Lower lobe of right lung (tissue), 2 donors: ENCODE measurements around the gene THSD7A. TPM values are rescaled to one million over a fixed set of nuclear protein-coding genes. Genes with fewer than 3 reads are reported as not detected.

ENCODE experiments used
- ATAC-seq, 2 donors: fragments of 200-7000 bp; cut with Tn5 transposase; one replicate each; pipeline ENCODE4 v1.9.1; 2020 to 2022; ENCODE audit warnings: mild to moderate bottlenecking in 2 of 2, moderate library complexity in 2 of 2
- DNase-seq: peaks from one replicate; pipeline ENCODE4 v3.0.0-alpha.2; 2020
- H3K27ac ChIP-seq: fragments of 200-600 bp; one replicate; pipeline ENCODE4 v1.8.0; 2022
- H3K27me3 ChIP-seq: fragments of 200-600 bp; one replicate; pipeline ENCODE4 v1.8.0; 2022; ENCODE audit warnings: low read depth
- H3K36me3 ChIP-seq: fragments of 200-600 bp; one replicate; pipeline ENCODE4 v1.8.0; 2022; ENCODE audit warnings: mild to moderate bottlenecking
- H3K4me1 ChIP-seq: fragments of 200-600 bp; one replicate; pipeline ENCODE4 v1.8.0; 2022
- H3K4me3 ChIP-seq: fragments of 200-600 bp; one replicate; pipeline ENCODE4 v1.8.0; 2022; ENCODE audit warnings: mild to moderate bottlenecking
- H3K9me3 ChIP-seq: fragments of 200-600 bp; one replicate; pipeline ENCODE4 v1.8.0; 2022
- CTCF ChIP-seq: fragments of 200-600 bp; IDR thresholded peaks from one replicate; pipeline ENCODE4 v1.8.0; 2022; ENCODE audit warnings: antibody characterized with exemption, mild to moderate bottlenecking
- intact Hi-C: fragments of 100-400 bp; cut with DNase I; formaldehyde crosslinking; loops from one replicate; pipeline ENCODE4 v1.11.0; 2022
- total RNA-seq: library from RNA; stranded (reverse); fragmentation: NEBNext Ultra II Directional; extraction: Animal tissue kit (Norgen Biotek cat#: 25700); gene quantifications from one replicate; pipeline ENCODE4 v1.2.1, GENCODE V29; 2021
- donor health status: DM: no; HTN: yes; CAD: no; lungs with severe emphysema.

The THSD7A gene
- total RNA-seq, 1 donor from 2014 or later = 7.2 TPM

- intact Hi-C loops = no loop called here
- Histone ChIP-seq H3K27ac (no peak overlapping the region), H3K9me3 (peaks cover 10% of the 10 kb centered on the region), H3K36me3 (no peaks in the 10 kb centered on the region), H3K4me3 (no peak overlapping the region), H3K4me1 (no peaks in the 10 kb centered on the region), H3K27me3 (no peaks in the 10 kb centered on the region)
- DNase-seq = no peak
- no peak for TF ChIP-seq CTCF
- no peak for ATAC-seq
These were observed 415.1 kb downstream of the THSD7A start for GRCh38 chr7:11416641-11417458.

GRCh38 chr7:11415101-11415500 lies 416.9 kb downstream of the THSD7A start:
- ATAC-seq (no peak), DNase-seq (no peak)
- Histone ChIP-seq H3K27me3 (no peaks in the 10 kb centered on the region), H3K27ac (no peak overlapping the region), H3K4me3 (no peak overlapping the region), H3K36me3 (no peaks in the 10 kb centered on the region), H3K9me3 (peaks cover 3% of the 10 kb centered on the region), H3K4me1 (no peaks in the 10 kb centered on the region)
- intact Hi-C loops = no loop called here
- TF ChIP-seq CTCF = no peak

- Histone ChIP-seq H3K9me3 (no peaks in the 10 kb centered on the region), H3K4me1 (no peaks in the 10 kb centered on the region), H3K27ac (no peak overlapping the region), H3K4me3 (no peak overlapping the region), H3K27me3 (no peaks in the 10 kb centered on the region), H3K36me3 (no peaks in the 10 kb centered on the region)
- no peak for TF ChIP-seq CTCF
- ATAC-seq (no peak), DNase-seq (no peak)
- intact Hi-C loops = no loop called here
These were observed 418.1 kb downstream of the THSD7A start for GRCh38 chr7:11413901-11414300.

GRCh38 chr7:11412036-11412435 lies 420.0 kb downstream of the THSD7A start:
- DNase-seq (no peak), ATAC-seq (no peak)
- no peaks in the 10 kb centered on the region for H3K36me3 ChIP-seq
- H3K27ac ChIP-seq = no peak overlapping the region
- H3K27me3 ChIP-seq = no peaks in the 10 kb centered on the region
- no peak for TF ChIP-seq CTCF
- H3K4me1 ChIP-seq = no peaks in the 10 kb centered on the region
- H3K9me3 ChIP-seq = no peaks in the 10 kb centered on the region
- H3K4me3 ChIP-seq = no peak overlapping the region
- intact Hi-C loops = no loop called here

GRCh38 chr7:11410656-11411644 lies 421.0 kb downstream of the THSD7A start:
- Histone ChIP-seq H3K4me3 (no peak overlapping the region), H3K4me1 (no peaks in the 10 kb centered on the region), H3K9me3 (no peaks in the 10 kb centered on the region), H3K36me3 (no peaks in the 10 kb centered on the region), H3K27ac (no peak overlapping the region), H3K27me3 (no peaks in the 10 kb centered on the region)
- no peak for ATAC-seq
- TF ChIP-seq CTCF = no peak
- DNase-seq = no peak
- intact Hi-C loops = no loop called here
